Nephron (organoid): ENCODE measurements around the gene LIX1.

Experiments
- H3K27ac Mint-ChIP-seq, 3 experiments: 2 replicates each; pipeline ENCODE4 v1.8.0; 2020; ENCODE audit warnings: mixed read lengths in 3 of 3, mild to moderate bottlenecking in 2 of 3, moderate library complexity in 1 of 3
- H3K27me3 Mint-ChIP-seq: 2 replicates; pipeline ENCODE4 v1.8.0; 2021; ENCODE audit warnings: low read depth, mild to moderate bottlenecking, moderate library complexity, mixed read lengths
- H3K36me3 Mint-ChIP-seq: 2 replicates; pipeline ENCODE4 v1.8.0; 2020; ENCODE audit warnings: low read depth, mixed read lengths
- H3K4me1 Mint-ChIP-seq: 2 replicates; pipeline ENCODE4 v1.8.0; 2020; ENCODE audit warnings: mixed read lengths
- H3K4me3 Mint-ChIP-seq, 3 experiments: 2 replicates each; pipeline ENCODE4 v1.8.0; 2020; ENCODE audit warnings: mild to moderate bottlenecking in 3 of 3, mixed read lengths in 3 of 3, moderate library complexity in 2 of 3
- H3K9me3 Mint-ChIP-seq: 2 replicates; pipeline ENCODE4 v1.8.0; 2020; ENCODE audit warnings: mixed read lengths
- TF ChIP-seq, protein P1 (sequence below), 3 experiments: fragments of 200-600 bp; sonication (generic); IDR thresholded peaks; one replicate each; pipeline ENCODE4 v1.5.0; 2021; ENCODE audit warnings: antibody characterized with exemption in 3 of 3; ENCODE audit not compliant: unreplicated experiment in 3 of 3

Gene LIX1

DNA sequence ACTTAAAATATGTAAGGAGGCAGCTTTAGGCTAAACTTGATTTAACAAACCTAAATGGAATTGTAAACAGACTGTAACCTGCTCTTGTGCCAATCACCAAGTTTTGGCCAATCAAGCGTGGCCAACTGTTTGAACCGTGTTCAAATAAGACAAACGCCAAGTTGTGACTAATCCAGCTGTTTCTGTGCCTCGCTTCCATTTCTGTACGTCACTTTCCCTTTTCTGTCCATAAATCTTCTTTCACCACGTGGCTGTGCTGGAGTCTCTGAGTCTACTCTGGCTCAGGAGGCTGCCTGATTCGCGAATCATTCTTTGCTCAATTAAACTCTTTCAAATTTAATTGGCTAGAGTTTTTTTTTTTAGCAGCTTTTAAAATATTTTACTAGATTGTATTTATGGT, 71.3 kb downstream of the LIX1 start:
- Mint-ChIP-seq H3K36me3 (no peaks in the 10 kb centered on the region), H3K27me3 (no peaks in the 10 kb centered on the region), H3K27ac (peak overlapping the region in 1 of 3 experiments; percentile 57), H3K9me3 (no peaks in the 10 kb centered on the region), H3K4me3 (no peak overlapping the region), H3K4me1 (peaks cover 42% of the 10 kb centered on the region)
- TF ChIP-seq, protein P1, sequence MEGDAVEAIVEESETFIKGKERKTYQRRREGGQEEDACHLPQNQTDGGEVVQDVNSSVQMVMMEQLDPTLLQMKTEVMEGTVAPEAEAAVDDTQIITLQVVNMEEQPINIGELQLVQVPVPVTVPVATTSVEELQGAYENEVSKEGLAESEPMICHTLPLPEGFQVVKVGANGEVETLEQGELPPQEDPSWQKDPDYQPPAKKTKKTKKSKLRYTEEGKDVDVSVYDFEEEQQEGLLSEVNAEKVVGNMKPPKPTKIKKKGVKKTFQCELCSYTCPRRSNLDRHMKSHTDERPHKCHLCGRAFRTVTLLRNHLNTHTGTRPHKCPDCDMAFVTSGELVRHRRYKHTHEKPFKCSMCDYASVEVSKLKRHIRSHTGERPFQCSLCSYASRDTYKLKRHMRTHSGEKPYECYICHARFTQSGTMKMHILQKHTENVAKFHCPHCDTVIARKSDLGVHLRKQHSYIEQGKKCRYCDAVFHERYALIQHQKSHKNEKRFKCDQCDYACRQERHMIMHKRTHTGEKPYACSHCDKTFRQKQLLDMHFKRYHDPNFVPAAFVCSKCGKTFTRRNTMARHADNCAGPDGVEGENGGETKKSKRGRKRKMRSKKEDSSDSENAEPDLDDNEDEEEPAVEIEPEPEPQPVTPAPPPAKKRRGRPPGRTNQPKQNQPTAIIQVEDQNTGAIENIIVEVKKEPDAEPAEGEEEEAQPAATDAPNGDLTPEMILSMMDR (IDR thresholded peaks at IDR 0.05; ENCODE audit: unreplicated experiment in 3 of 3), result no peak

DNA sequence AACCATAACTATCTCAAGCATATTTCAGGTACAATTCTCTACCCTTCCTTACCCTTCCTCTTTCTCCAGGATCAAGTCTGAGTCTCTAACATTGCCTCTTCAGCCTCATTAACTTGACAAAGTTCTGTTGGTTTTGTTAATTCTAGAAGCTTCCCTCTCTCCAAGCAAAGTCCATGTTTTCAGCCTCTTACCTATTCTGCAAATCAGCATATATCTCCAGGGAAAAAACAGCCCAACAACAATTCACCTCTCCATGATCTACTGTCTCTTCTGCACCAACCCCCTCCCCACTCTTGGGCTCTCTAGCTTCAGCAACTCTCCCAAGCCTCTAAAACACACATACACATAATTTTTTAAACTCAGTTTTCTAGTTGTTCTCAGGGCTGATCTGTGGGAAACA, 72.2 kb downstream of the LIX1 start:
- Mint-ChIP-seq H3K36me3 (no peaks in the 10 kb centered on the region), H3K4me1 (peaks cover 46% of the 10 kb centered on the region), H3K27ac (peak overlapping the region; percentile 7 to 57 (median 11)), H3K9me3 (no peaks in the 10 kb centered on the region), H3K4me3 (no peak overlapping the region), H3K27me3 (no peaks in the 10 kb centered on the region)
- TF ChIP-seq, protein P1 (IDR thresholded peaks at IDR 0.05; ENCODE audit: unreplicated experiment in 3 of 3), result no peak

DNA sequence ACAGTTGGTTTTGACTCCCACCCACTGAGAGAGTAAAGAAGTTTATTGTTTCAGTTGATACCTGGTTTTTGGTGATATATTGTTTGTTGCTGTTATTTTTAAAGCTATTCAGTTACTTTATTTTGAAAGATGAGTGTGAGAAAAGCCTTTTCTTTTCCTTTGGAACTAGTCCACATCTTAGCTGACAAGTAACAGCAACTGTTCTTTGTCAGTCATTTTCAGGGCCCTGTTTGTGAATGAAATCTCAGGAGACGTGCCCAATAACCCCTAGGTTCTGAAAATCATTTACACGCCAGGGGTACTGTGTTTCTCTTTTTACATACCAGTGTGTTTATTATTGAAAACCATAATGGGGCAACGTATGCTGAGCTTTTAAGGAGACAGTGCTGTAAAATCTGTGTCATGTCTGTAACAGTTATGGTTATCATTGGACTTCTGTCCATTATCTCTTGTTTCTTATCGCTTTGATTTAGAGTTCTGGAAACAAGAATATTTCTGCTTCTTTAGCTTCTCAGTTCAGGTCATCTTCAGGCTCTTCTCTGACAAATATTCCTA, 75.0 kb downstream of the LIX1 start:
- no peaks in the 10 kb centered on the region for H3K9me3 Mint-ChIP-seq
- H3K4me3 Mint-ChIP-seq, result no peak overlapping the region
- H3K27me3 Mint-ChIP-seq, result no peaks in the 10 kb centered on the region
- TF ChIP-seq, protein P1 (IDR thresholded peaks at IDR 0.05; ENCODE audit: unreplicated experiment in 3 of 3), result no peak
- H3K27ac Mint-ChIP-seq, result peak overlapping the region; percentile 73 to 76 (median 74)
- H3K36me3 Mint-ChIP-seq, result no peaks in the 10 kb centered on the region
- H3K4me1 Mint-ChIP-seq, result peaks cover 51% of the 10 kb centered on the region

DNA sequence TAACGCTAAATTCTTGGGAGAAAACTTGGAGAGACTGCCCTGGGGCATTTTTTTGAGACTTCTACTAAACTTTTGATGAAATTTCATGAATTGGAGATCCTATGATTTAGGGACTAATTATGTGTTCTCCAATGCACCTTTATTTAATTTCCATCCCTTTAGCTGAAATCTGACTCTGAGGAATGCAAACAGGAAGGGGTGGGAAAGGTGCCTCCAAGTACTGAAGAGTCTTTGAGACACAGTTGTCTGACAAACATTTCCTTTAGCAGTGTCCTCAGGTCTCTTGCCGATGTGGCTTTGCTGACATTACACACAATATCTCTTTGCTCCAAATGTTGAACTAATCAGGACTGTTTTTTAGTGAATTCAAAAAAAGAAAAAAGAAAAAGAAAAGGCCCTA, 76.9 kb downstream of the LIX1 start:
- Mint-ChIP-seq H3K4me1 (peaks cover 37% of the 10 kb centered on the region), H3K36me3 (no peaks in the 10 kb centered on the region), H3K4me3 (no peak overlapping the region), H3K27ac (no peak overlapping the region), H3K9me3 (no peaks in the 10 kb centered on the region), H3K27me3 (no peaks in the 10 kb centered on the region)
- TF ChIP-seq, protein P1 (IDR thresholded peaks at IDR 0.05; ENCODE audit: unreplicated experiment in 3 of 3), result no peak

DNA sequence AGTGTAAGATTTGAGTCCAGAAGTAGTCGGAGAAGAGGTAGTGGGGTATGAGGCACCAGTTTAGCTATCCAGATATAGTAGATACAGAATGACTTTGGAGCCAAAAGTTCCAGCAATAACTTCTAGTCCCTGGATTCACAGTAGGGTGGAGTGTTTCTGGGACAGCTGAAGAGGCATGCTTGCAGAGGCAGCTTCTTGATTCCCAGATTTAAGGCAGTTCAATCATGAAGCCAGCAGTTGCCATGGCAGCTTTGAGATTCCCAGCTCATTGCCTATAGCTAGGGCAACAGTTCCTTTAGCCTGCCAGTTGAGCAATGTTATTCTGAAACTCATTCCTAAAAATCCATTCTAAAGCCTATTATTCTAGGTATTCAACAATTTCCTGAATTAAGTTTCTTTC, 79.2 kb downstream of the LIX1 start:
- Mint-ChIP-seq H3K9me3 (peaks cover 3% of the 10 kb centered on the region), H3K36me3 (no peaks in the 10 kb centered on the region), H3K27me3 (no peaks in the 10 kb centered on the region), H3K4me1 (peaks cover 46% of the 10 kb centered on the region), H3K4me3 (no peak overlapping the region), H3K27ac (peak overlapping the region in 2 of 3 experiments; percentile 15 to 60)
- TF ChIP-seq, protein P1 (IDR thresholded peaks at IDR 0.05; ENCODE audit: unreplicated experiment in 3 of 3), result no peak

DNA sequence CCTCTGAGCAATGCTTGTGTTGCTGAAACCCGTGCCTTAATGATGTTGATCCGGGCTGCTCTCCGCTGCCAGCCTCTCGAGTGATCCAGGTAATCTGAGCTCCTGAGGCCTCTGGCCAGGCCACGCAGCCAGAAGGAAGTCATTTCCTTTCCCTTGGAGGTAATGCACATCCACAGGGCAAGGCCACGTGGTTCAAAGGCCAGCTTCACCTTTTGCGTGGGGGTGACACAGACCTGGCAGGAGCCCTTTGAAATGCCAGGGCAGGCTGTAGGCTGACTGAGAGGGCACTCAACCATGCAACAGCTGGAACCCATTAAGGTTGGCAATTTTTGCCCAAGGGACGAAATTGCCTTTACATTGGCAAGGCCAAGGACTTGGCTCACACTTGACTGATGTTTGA, 80.4 kb downstream of the LIX1 start:
- no peak overlapping the region for H3K4me3 Mint-ChIP-seq
- TF ChIP-seq, protein P1 (IDR thresholded peaks at IDR 0.05; ENCODE audit: unreplicated experiment in 3 of 3), result no peak
- H3K9me3 Mint-ChIP-seq, result peaks cover 6% of the 10 kb centered on the region
- H3K4me1 Mint-ChIP-seq, result peaks cover 37% of the 10 kb centered on the region
- no peaks in the 10 kb centered on the region for H3K36me3 Mint-ChIP-seq
- H3K27ac Mint-ChIP-seq, result peak overlapping the region in 2 of 3 experiments; percentile 31 to 42
- H3K27me3 Mint-ChIP-seq, result no peaks in the 10 kb centered on the region
